GM10847 (cell line): ENCODE data around the gene ATP13A1.

Experiments
- POLR2A ChIP-seq: IDR thresholded peaks from 2 replicates; pipeline ENCODE4 v1.6.1; 2011; ENCODE audit not compliant: insufficient read length; ENCODE audit errors: extremely low read depth

The ATP13A1 gene

GRCh38 chr19:19670070-19670551 is 6.6 kb upstream of the ATP13A1 start:
- no peak for TF ChIP-seq POLR2A

GRCh38 chr19:19668230-19669012 is 4.9 kb upstream of the ATP13A1 start, which contains the start of gene ZNF101:
TSS of gene ZNF101 (plus strand) at chr19:19668839. CDS start at chr19:19668964, 125 bp downstream.
- TF ChIP-seq POLR2A: peak; percentile 75

- no peak for TF ChIP-seq POLR2A
These were observed 613 bp downstream of the ATP13A1 start for GRCh38 chr19:19662871-19663255.

GRCh38 chr19:19662344-19662743 is 1.1 kb downstream of the ATP13A1 start:
- no peak for TF ChIP-seq POLR2A

GRCh38 chr19:19661675-19662251 is 1.7 kb downstream of the ATP13A1 start:
- peak; percentile 34 for TF ChIP-seq POLR2A

- TF ChIP-seq POLR2A: no peak
These were observed 2.3 kb downstream of the ATP13A1 start for GRCh38 chr19:19661141-19661674.

- no peak for TF ChIP-seq POLR2A
These were observed 3.7 kb downstream of the ATP13A1 start for GRCh38 chr19:19659646-19660245.

GRCh38 chr19:19657397-19657783 is 6.1 kb downstream of the ATP13A1 start:
- TF ChIP-seq POLR2A: no peak

- no peak for TF ChIP-seq POLR2A
These were observed 6.8 kb downstream of the ATP13A1 start for GRCh38 chr19:19656451-19657396.

GRCh38 chr19:19655641-19656343 is 7.7 kb downstream of the ATP13A1 start:
- TF ChIP-seq POLR2A: no peak

- TF ChIP-seq POLR2A: no peak
These were observed 8.4 kb downstream of the ATP13A1 start for GRCh38 chr19:19655051-19655594.

- TF ChIP-seq POLR2A: no peak
These were observed 9.0 kb downstream of the ATP13A1 start for GRCh38 chr19:19654441-19654840.

- no peak for TF ChIP-seq POLR2A
These were observed 9.8 kb downstream of the ATP13A1 start for GRCh38 chr19:19653597-19654147.
